GM20000 (cell line): ENCODE data around the gene THAP4.

Experiments
- DNase-seq: peaks from one replicate; pipeline ENCODE4 v3.0.0; 2012; ENCODE audit warnings: low spot score
- TF ChIP-seq, protein P1 (sequence below): IDR thresholded peaks from 2 replicates; pipeline ENCODE4 v1.5.1; 2012; ENCODE audit warnings: mild to moderate bottlenecking, control low read depth; ENCODE audit errors: extremely low read depth, missing control alignments

THAP4 gene

DNA sequence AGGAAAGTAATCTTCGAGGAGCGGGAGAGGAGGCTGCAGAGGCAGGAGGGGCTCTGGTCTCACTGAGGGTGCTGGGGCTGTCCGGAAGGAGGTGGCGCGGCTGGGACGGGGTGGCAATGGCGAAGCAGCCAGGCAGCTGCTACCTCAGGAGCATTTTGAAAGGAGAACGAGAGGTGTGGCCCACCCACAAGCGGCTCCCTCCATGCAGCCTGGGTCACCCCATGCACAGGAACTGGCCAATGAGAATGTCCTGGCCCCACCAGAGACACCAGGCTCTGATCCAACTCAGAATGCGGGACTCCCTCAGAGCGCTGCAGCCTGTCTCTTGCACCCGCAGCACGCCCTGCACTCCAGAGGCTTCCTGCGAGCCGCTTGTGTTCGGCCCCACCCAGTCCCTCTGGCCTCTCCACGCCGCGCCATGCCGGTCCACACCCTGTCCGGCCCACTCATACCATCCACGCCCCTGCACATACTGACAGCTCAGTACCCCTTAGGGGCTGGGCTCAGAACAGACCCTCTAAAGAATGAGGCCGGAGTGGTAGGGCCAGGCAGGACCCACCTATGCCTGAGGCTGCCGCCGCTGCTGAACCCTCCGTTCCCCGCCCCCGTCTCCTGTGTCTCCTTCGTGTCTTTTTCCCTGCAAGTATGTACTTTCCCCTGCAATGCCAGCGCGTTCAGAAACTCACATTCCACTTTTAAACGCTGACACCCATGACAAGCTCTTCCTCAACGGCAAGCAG lies 84.8 kb downstream of the THAP4 start:
- TF ChIP-seq, protein P1, sequence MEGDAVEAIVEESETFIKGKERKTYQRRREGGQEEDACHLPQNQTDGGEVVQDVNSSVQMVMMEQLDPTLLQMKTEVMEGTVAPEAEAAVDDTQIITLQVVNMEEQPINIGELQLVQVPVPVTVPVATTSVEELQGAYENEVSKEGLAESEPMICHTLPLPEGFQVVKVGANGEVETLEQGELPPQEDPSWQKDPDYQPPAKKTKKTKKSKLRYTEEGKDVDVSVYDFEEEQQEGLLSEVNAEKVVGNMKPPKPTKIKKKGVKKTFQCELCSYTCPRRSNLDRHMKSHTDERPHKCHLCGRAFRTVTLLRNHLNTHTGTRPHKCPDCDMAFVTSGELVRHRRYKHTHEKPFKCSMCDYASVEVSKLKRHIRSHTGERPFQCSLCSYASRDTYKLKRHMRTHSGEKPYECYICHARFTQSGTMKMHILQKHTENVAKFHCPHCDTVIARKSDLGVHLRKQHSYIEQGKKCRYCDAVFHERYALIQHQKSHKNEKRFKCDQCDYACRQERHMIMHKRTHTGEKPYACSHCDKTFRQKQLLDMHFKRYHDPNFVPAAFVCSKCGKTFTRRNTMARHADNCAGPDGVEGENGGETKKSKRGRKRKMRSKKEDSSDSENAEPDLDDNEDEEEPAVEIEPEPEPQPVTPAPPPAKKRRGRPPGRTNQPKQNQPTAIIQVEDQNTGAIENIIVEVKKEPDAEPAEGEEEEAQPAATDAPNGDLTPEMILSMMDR = no peak
- no peak for DNase-seq

GRCh38 chr2:241551599-241551997 lies 85.4 kb downstream of the THAP4 start:
- no peak for DNase-seq
- TF ChIP-seq, protein P1 = no peak

DNA sequence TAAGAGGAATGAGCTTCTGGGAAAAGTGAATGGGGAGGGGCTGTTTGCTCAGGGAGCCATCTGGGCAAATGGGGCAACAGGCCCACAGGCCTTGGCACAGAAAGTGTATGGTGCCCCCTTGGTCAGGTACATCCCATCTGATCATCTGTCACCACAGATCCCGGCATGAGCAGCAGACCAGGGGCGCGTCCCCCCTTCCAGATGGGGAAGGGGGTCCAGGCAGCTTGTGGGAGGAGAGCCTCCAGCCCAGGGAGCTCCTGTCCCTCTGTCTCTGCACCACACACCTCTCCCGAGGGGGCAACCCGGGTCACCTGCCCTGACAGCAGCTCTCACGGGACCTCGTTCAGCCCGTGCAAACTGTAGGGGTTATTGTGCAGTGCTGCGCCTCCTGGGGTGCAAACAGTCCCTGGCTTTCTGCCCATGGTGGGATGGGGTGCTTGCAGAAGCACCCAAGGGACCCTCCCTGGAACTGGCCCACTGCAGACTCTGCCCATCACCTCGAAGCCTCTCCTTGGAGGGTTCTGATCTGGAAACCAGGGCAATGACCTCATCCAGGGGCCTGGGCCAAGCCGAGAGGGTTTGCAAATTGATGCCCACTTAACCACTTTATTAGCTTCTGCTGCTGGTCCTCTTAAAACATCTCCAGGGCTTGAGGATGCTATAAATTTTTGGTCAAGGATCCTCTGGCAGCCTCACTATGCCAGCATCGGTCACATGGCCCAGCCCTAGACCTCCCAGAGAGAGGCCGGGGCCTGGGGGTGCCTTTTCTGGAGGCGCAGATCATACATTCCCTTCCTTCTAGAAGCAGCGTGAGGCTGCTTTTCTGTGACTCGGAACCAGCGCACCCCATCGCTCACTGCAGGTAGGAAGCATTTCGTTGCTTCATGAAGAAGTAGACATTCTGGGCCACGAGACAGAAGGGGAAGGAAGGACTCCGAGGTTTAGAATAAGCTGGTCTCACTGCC lies 86.1 kb downstream of the THAP4 start:
- DNase-seq = no peak
- TF ChIP-seq, protein P1 = no peak

GRCh38 chr2:241548451-241548835 lies 88.5 kb downstream of the THAP4 start:
- DNase-seq = no peak
- TF ChIP-seq, protein P1 = no peak

DNA sequence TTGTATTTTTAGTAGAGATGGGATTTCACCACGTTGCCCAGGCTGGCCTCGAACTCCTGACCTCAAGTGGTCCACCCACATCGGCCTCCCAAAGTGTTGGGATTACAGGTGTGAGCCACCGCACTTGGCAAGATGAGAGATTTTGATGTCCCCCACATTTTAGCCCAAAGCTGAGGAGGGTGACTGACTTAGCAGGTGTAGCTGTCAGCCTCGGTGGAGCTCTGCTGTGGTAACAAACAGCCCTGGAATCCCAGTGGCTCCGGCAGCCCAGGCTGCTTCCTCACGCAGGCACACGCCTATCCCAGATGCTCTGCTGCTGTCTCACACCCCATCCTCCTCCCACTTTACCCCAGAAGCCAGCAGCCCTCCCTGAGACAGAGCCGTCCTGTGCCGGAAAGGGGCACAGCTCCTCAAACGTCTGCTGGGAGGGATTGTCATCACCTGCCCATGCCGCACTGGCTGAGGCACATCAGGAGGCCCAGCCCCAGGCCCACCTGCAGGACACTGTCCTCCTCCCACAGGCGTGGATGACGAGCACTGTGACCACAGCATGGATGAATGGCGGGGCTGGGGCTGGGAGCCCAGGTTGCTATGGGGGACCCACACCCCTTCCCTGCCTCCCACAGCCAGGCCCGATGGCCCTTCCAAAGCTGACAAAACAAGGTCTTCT lies 89.0 kb downstream of the THAP4 start:
- DNase-seq = no peak

DNA sequence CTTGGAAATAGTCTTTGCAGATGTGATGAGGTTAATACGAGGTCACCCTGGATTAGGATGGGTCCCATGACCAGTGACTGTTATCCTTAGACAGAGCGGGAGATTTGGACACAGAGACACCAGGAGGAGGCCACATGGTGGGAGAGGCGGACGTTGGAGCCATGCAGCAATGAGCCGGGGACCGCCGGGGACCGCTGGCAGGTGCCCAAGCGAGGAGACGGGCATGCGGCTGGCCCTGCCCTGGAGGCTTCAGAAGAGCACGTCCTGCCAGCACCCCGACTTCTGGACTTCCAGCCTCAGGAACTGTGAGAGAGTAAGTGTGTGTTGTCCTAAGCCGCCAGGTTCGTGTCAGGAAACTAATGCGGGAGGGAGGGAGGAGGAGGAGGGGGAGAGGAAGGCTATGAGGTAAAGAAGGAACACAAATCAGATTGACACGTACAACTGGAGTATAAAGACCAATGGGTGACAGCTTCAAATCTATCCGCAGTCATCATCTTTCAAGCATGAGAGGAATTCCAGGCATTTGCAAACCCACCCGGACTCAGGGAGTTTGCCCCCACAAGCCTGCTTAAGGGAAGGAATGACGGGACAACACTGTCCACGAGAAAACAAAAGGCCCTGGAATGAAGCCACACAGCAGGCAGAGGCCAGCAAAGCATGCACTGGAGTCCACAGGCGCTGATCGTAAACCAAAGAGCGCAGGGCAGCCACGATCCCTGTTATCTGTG lies 90.0 kb downstream of the THAP4 start:
- TF ChIP-seq, protein P1 = no peak

More for the DNA sequence above, 89.0 kb downstream of the THAP4 start:
- TF ChIP-seq, protein P1 = no peak

More for the DNA sequence above, 90.0 kb downstream of the THAP4 start:
- no peak for DNase-seq
